SKM-1 (cell line): ENCODE measurements around the gene HIPK4.
"Not testable (repeated sequence)": the region's sequence is repeated elsewhere in the genome, so short reads cannot be mapped to it uniquely, and the experiment has no call there.

Experiments used
- DNase-seq: peaks from one replicate; lab custom pipeline; 2025; ENCODE audit not compliant: unreplicated experiment; lab: John Stamatoyannopoulos, UW

HIPK4 gene

GRCh38 chr19:40341601-40342482 is 48.1 kb downstream of the HIPK4 start:
- no peak for DNase-seq

- DNase-seq, result no peak
These were observed 50.8 kb downstream of the HIPK4 start for GRCh38 chr19:40339018-40339728.

- DNase-seq, result no peak
These were observed 52.4 kb downstream of the HIPK4 start for GRCh38 chr19:40337594-40337993.

- no peak for DNase-seq
These were observed 52.9 kb downstream of the HIPK4 start for GRCh38 chr19:40337107-40337506.

GRCh38 chr19:40336601-40336900 is 53.4 kb downstream of the HIPK4 start:
- DNase-seq, result no peak

- no peak for DNase-seq
These were observed 54.0 kb downstream of the HIPK4 start for GRCh38 chr19:40335855-40336600.

GRCh38 chr19:40335101-40335500 is 54.9 kb downstream of the HIPK4 start:
- no peak for DNase-seq

- not testable (repeated sequence) for DNase-seq
These were observed 56.9 kb downstream of the HIPK4 start for GRCh38 chr19:40333083-40333482.

GRCh38 chr19:40332669-40333068 is 57.3 kb downstream of the HIPK4 start:
- no peak for DNase-seq

GRCh38 chr19:40331052-40331451 is 58.9 kb downstream of the HIPK4 start:
- DNase-seq, result no peak
